Neural progenitor cell (in vitro differentiated cells): Measurements from ENCODE around the gene RARS1. TPM values are rescaled to one million over a fixed set of nuclear protein-coding genes. Genes with fewer than 3 reads are reported as not detected.

Source experiments
- DNase-seq: peaks from one replicate; pipeline ENCODE4 v3.0.0-alpha.2; 2016; ENCODE audit warnings: low spot score
- H2AFZ ChIP-seq: fragments of 200-600 bp; sonication (generic); replicated peaks from 2 replicates; pipeline ENCODE4 v1.6.1; 2016; ENCODE audit warnings: antibody characterized with exemption
- H3F3A ChIP-seq: fragments of 200-600 bp; sonication (generic); 2 replicates; pipeline ENCODE4 v1.6.1; 2016; ENCODE audit warnings: antibody characterized with exemption, low read depth
- H3K27ac ChIP-seq: fragments of 200-600 bp; sonication (generic); 2 replicates; pipeline ENCODE4 v1.5.1; 2016; ENCODE audit warnings: mild to moderate bottlenecking
- H3K27me3 ChIP-seq: fragments of 200-600 bp; sonication (generic); 2 replicates; pipeline ENCODE4 v1.6.1; 2016; ENCODE audit warnings: mild to moderate bottlenecking, moderate library complexity
- H3K36me3 ChIP-seq: fragments of 200-600 bp; sonication (generic); 2 replicates; pipeline ENCODE4 v1.5.1; 2016
- H3K4me1 ChIP-seq: fragments of 200-600 bp; sonication (generic); 2 replicates; pipeline ENCODE4 v1.6.1; 2016; ENCODE audit warnings: mixed run types
- H3K4me2 ChIP-seq: fragments of 200-600 bp; sonication (generic); 2 replicates; pipeline ENCODE4 v1.6.1; 2016
- H3K4me3 ChIP-seq: fragments of 200-600 bp; sonication (generic); 2 replicates; pipeline ENCODE4 v1.5.1; 2016
- H3K79me2 ChIP-seq: fragments of 200-600 bp; sonication (generic); 2 replicates; pipeline ENCODE4 v1.6.1; 2016; ENCODE audit warnings: low read depth
- H3K9ac ChIP-seq: fragments of 200-600 bp; sonication (generic); 2 replicates; pipeline ENCODE4 v1.6.1; 2016
- H3K9me3 ChIP-seq: fragments of 200-600 bp; sonication (generic); 2 replicates; pipeline ENCODE4 v1.5.1; 2016; ENCODE audit warnings: low read depth
- H4K20me1 ChIP-seq: fragments of 200-600 bp; sonication (generic); 2 replicates; pipeline ENCODE4 v1.6.1; 2016; ENCODE audit warnings: low read depth
- H3K27ac Mint-ChIP-seq: 3 replicates; pipeline ENCODE4 v1.8.0; 2021; ENCODE audit warnings: mixed read lengths
- H3K27me3 Mint-ChIP-seq: 2 replicates; pipeline ENCODE4 v1.8.0; 2022; ENCODE audit warnings: low read depth, mild to moderate bottlenecking, inconsistent platforms, moderate library complexity, mixed read lengths; ENCODE audit not compliant: insufficient read depth
- H3K36me3 Mint-ChIP-seq: 3 replicates; pipeline ENCODE4 v1.8.0; 2021; ENCODE audit warnings: mixed read lengths
- H3K4me1 Mint-ChIP-seq: 3 replicates; pipeline ENCODE4 v1.8.0; 2021; ENCODE audit warnings: mixed read lengths
- H3K4me3 Mint-ChIP-seq: 3 replicates; pipeline ENCODE4 v1.8.0; 2021; ENCODE audit warnings: mild to moderate bottlenecking, moderate library complexity, mixed read lengths
- H3K9me3 Mint-ChIP-seq: 3 replicates; pipeline ENCODE4 v1.8.0; 2020; ENCODE audit warnings: mixed read lengths
- CTCF ChIP-seq: fragments of 200-600 bp; sonication (generic); IDR thresholded peaks from 2 replicates; pipeline ENCODE4 v1.5.1; 2017; ENCODE audit warnings: antibody characterized with exemption, mild to moderate bottlenecking
- EZH2 ChIP-seq: fragments of 200-600 bp; sonication (generic); IDR thresholded peaks from 2 replicates; pipeline ENCODE4 v1.6.1; 2017; ENCODE audit warnings: antibody characterized with exemption, mild to moderate bottlenecking, moderate library complexity
- EZH2phosphoT487 ChIP-seq: fragments of 200-600 bp; sonication (generic); IDR thresholded peaks from 2 replicates; pipeline ENCODE4 v1.6.1; 2017; ENCODE audit warnings: antibody characterized with exemption
- total RNA-seq: library from RNA; depleted of rRNA; stranded (reverse); fragments of >200 nt; gene quantifications from 2 replicates; pipeline ENCODE4 v1.2.3, GENCODE V29; 2015; ENCODE audit warnings: low replicate concordance

Gene RARS1
- total RNA-seq, 1 donor from 2014 or later, result 191 TPM

DNA sequence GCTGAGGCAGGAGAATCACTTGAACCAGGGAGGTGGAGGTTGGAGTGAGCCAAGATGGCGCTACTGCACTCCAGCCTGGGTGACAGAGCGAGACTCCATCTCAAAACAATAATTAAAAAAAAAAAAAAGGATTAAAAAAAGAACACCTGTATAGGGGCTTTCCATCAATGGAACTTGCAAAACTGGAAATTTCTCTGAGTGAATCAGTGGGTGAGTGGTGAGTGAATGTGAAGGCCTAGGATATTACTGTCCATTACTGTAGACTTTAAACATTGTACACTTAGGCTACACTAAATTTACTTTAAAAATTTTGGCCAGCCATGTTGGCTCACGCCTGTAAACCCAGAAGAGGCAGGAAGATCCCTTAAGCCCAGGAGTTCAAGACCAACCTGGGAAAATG lies 5.7 kb upstream of the RARS1 start:
- no peak for DNase-seq
- no peak overlapping the region for H2AFZ ChIP-seq
- H3K27ac ChIP-seq, result no peak overlapping the region
- H3K4me3 Mint-ChIP-seq, result no peak overlapping the region
- H3K4me1 Mint-ChIP-seq, result no peaks in the 10 kb centered on the region
- no peaks in the 10 kb centered on the region for H3K79me2 ChIP-seq
- no peaks in the 10 kb centered on the region for H3K27me3 ChIP-seq
- no peaks in the 10 kb centered on the region for H3F3A ChIP-seq
- TF ChIP-seq CTCF, result no peak
- TF ChIP-seq EZH2, result no peak
- TF ChIP-seq EZH2phosphoT487, result no peak
- no peak overlapping the region for H3K9ac ChIP-seq
- no peak overlapping the region for H3K4me3 ChIP-seq
- H3K27ac Mint-ChIP-seq, result no peak overlapping the region
- no peaks in the 10 kb centered on the region for H3K4me1 ChIP-seq
- H3K9me3 ChIP-seq, result no peaks in the 10 kb centered on the region
- H3K9me3 Mint-ChIP-seq, result no peaks in the 10 kb centered on the region
- no peaks in the 10 kb centered on the region for H4K20me1 ChIP-seq
- H3K36me3 ChIP-seq, result no peaks in the 10 kb centered on the region
- no peaks in the 10 kb centered on the region for H3K27me3 Mint-ChIP-seq
- no peaks in the 10 kb centered on the region for H3K36me3 Mint-ChIP-seq
- no peak overlapping the region for H3K4me2 ChIP-seq

DNA sequence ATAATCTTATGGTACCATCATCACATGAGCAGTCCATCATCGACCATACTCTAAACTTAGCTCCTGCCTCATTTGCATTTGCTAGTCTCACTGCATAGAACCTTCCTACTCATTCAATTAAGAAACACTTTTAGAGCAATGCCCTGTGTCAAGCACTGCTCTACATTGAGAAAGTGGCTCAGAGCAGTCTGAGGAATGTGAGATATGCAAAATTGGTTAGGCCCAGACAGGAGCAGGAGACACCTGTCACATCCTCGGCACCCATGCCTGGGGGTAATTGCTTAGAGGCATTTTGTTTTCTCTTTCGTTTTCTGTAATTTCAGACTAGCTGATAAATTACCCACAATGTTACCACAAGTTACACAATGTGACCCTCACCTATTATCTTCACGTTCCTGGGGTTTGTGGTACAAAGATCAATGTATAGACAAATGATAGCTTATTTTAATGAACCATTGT lies 4.9 kb upstream of the RARS1 start:
- no peak overlapping the region for H3K27ac Mint-ChIP-seq
- Histone ChIP-seq H3K27ac (no peak overlapping the region), H3F3A (peaks cover 3% of the 10 kb centered on the region), H4K20me1 (no peaks in the 10 kb centered on the region), H3K79me2 (peaks cover under 1% of the 10 kb centered on the region), H3K9ac (no peak overlapping the region), H3K4me1 (no peaks in the 10 kb centered on the region), H3K36me3 (no peaks in the 10 kb centered on the region), H3K4me2 (no peak overlapping the region), H3K27me3 (no peaks in the 10 kb centered on the region), H3K9me3 (no peaks in the 10 kb centered on the region), H2AFZ (no peak overlapping the region), H3K4me3 (no peak overlapping the region)
- no peak overlapping the region for H3K4me3 Mint-ChIP-seq
- no peaks in the 10 kb centered on the region for H3K9me3 Mint-ChIP-seq
- H3K27me3 Mint-ChIP-seq, result no peaks in the 10 kb centered on the region
- no peaks in the 10 kb centered on the region for H3K36me3 Mint-ChIP-seq
- H3K4me1 Mint-ChIP-seq, result peaks cover 7% of the 10 kb centered on the region
- TF ChIP-seq CTCF (no peak), EZH2phosphoT487 (no peak), EZH2 (no peak)
- DNase-seq, result no peak

- Mint-ChIP-seq H3K36me3 (no peaks in the 10 kb centered on the region), H3K4me3 (no peak overlapping the region), H3K4me1 (peaks cover 11% of the 10 kb centered on the region), H3K9me3 (no peaks in the 10 kb centered on the region), H3K27me3 (no peaks in the 10 kb centered on the region), H3K27ac (no peak overlapping the region)
- Histone ChIP-seq H3K79me2 (peaks cover 11% of the 10 kb centered on the region), H3K4me3 (no peak overlapping the region), H2AFZ (no peak overlapping the region), H3K36me3 (no peaks in the 10 kb centered on the region), H3K27me3 (no peaks in the 10 kb centered on the region), H4K20me1 (peaks cover 3% of the 10 kb centered on the region), H3K4me1 (peaks cover 2% of the 10 kb centered on the region), H3K27ac (no peak overlapping the region), H3F3A (peaks cover 3% of the 10 kb centered on the region), H3K9me3 (no peaks in the 10 kb centered on the region), H3K4me2 (no peak overlapping the region), H3K9ac (no peak overlapping the region)
- DNase-seq, result no peak
- TF ChIP-seq EZH2, result no peak
- no peak for TF ChIP-seq CTCF
- no peak for TF ChIP-seq EZH2phosphoT487
Observed at GRCh38 chr5:168482361-168482760, 3.9 kb upstream of the RARS1 start.
